B cell (primary cell): ENCODE results near the gene ACAD10. TPM values are rescaled to one million over a fixed set of nuclear protein-coding genes. Genes with fewer than 3 reads are reported as not detected.

Experiments used
- ATAC-seq: fragments of 200-7000 bp; cut with Tn5 transposase; one replicate; pipeline ENCODE4 v1.10.0; 2021; ENCODE audit warnings: low read depth, mild to moderate bottlenecking, moderate number of reproducible peaks, moderate library complexity
- CTCF ChIA-PET: fragments of 350-600 bp; sonication (Branson Sonifier 250); formaldehyde crosslinking; loops from one replicate; lab custom pipeline; 2021; ENCODE audit warnings: antibody characterized with exemption, inconsistent platforms; lab: Charles Lee
- POLR2A ChIA-PET: fragments of 350-600 bp; sonication (Branson Sonifier 250); formaldehyde crosslinking; loops from one replicate; lab custom pipeline; 2021; ENCODE audit warnings: antibody characterized with exemption; lab: Charles Lee
- DNase-seq: peaks from one replicate; pipeline ENCODE4 v3.0.0; 2013
- H2AFZ ChIP-seq: 2 replicates; pipeline ENCODE4 v1.6.1; 2012; ENCODE audit warnings: mild to moderate bottlenecking, low read depth, low read length; ENCODE audit not compliant: insufficient read depth, poor library complexity, severe bottlenecking
- H3K27ac ChIP-seq, 2 donors: 1 replicate in 1 of 2; 2 replicates in 1 of 2; pipeline ENCODE4 v1.5.1; 2012 to 2013; ENCODE audit warnings: low read length in 2 of 2, mild to moderate bottlenecking in 2 of 2, moderate library complexity in 1 of 2
- H3K27me3 ChIP-seq, 4 experiments: fragments of 200-600 bp in 1 of 4; sonication (generic) in 1 of 4; replicated peaks in 1 of 4; 1 replicate in 2 of 4; 2 replicates in 2 of 4; pipeline versions ENCODE4 v1.6.1 to v1.7.0; 2013 to 2016; ENCODE audit warnings: low read length in 3 of 4, mild to moderate bottlenecking in 2 of 4, mixed read lengths in 1 of 4, moderate library complexity in 1 of 4; ENCODE audit not compliant: insufficient read depth in 4 of 4, control insufficient read depth in 3 of 4; ENCODE audit errors: control extremely low read depth in 1 of 4
- H3K36me3 ChIP-seq, 2 experiments: replicated peaks in 1 of 2; 1 replicate in 1 of 2; 2 replicates in 1 of 2; pipeline versions ENCODE4 v1.6.1 to v1.7.1; 2013; ENCODE audit warnings: low read length in 1 of 2; ENCODE audit not compliant: insufficient read depth in 2 of 2, control insufficient read depth in 1 of 2; ENCODE audit errors: control extremely low read depth in 1 of 2, extremely low read depth in 1 of 2
- H3K4me1 ChIP-seq, 2 donors: fragments of 200-600 bp in 1 of 2; sonication (generic) in 1 of 2; 1 replicate in 1 of 2; 2 replicates in 1 of 2; pipeline versions ENCODE4 v1.5.1 to v1.6.1; 2013 to 2017; ENCODE audit warnings: low read length in 2 of 2; ENCODE audit not compliant: control insufficient read depth in 2 of 2, insufficient read depth in 2 of 2
- H3K4me2 ChIP-seq: replicated peaks from 2 replicates; pipeline ENCODE3; 2012; ENCODE audit warnings: mild to moderate bottlenecking, low read depth, low read length; ENCODE audit not compliant: poor library complexity, severe bottlenecking
- H3K4me3 ChIP-seq, 5 experiments: fragments of 200-600 bp in 1 of 5; sonication (generic) in 1 of 5; 1 replicate in 3 of 5; 2 replicates in 2 of 5; pipeline versions ENCODE4 v1.5.1 to v1.7.0; 2011 to 2016; ENCODE audit warnings: low read length in 4 of 5, mild to moderate bottlenecking in 4 of 5, low read depth in 2 of 5, control low read depth in 1 of 5, moderate library complexity in 1 of 5; ENCODE audit not compliant: insufficient read depth in 1 of 5; ENCODE audit errors: control extremely low read depth in 1 of 5, extremely low read depth in 1 of 5
- H3K79me2 ChIP-seq: fragments of 200-600 bp; sonication (generic); one replicate; pipeline ENCODE4 v1.6.0; 2016; ENCODE audit warnings: low read length; ENCODE audit not compliant: control insufficient read depth, insufficient read depth
- H3K9ac ChIP-seq: fragments of 200-600 bp; sonication (generic); 2 replicates; pipeline ENCODE4 v1.6.1; 2017; ENCODE audit warnings: mild to moderate bottlenecking, low read length, moderate library complexity
- H3K9me3 ChIP-seq, 3 donors: one replicate each; pipeline versions ENCODE4 v1.6.1 to v1.7.1; 2013; ENCODE audit warnings: low read length in 2 of 3; ENCODE audit not compliant: control insufficient read depth in 2 of 3, insufficient read depth in 1 of 3; ENCODE audit errors: control extremely low read depth in 1 of 3
- H4K20me1 ChIP-seq: 2 replicates; pipeline ENCODE4 v1.6.0; 2012; ENCODE audit warnings: mild to moderate bottlenecking, low read length; ENCODE audit not compliant: insufficient read depth, control insufficient read depth, poor library complexity, severe bottlenecking
- H3K27ac Mint-ChIP-seq: one replicate; pipeline ENCODE4 v1.8.0; 2021; ENCODE audit warnings: mixed read lengths
- H3K27me3 Mint-ChIP-seq: one replicate; pipeline ENCODE4 v1.8.0; 2021; ENCODE audit warnings: mixed read lengths
- H3K4me1 Mint-ChIP-seq: one replicate; pipeline ENCODE4 v1.8.0; 2021; ENCODE audit warnings: mixed read lengths
- H3K4me3 Mint-ChIP-seq: one replicate; pipeline ENCODE4 v1.8.0; 2021; ENCODE audit warnings: mixed read lengths
- H3K9me3 Mint-ChIP-seq: one replicate; pipeline ENCODE4 v1.8.0; 2022; ENCODE audit warnings: mixed read lengths; ENCODE audit not compliant: insufficient read depth
- CTCF ChIP-seq: fragments of 200-600 bp; IDR thresholded peaks from one replicate; pipeline ENCODE4 v1.8.0; 2022; ENCODE audit warnings: antibody characterized with exemption, mild to moderate bottlenecking
- EZH2 ChIP-seq: IDR thresholded peaks from 2 replicates; pipeline ENCODE4 v1.6.1; 2012; ENCODE audit warnings: borderline replicate concordance, low read depth, mild to moderate bottlenecking, moderate library complexity, low read length; ENCODE audit not compliant: insufficient read depth, poor library complexity, severe bottlenecking
- WGBS: methylation state at CpG from one replicate; pipeline ENCODE4 v1.1.5; 2013; ENCODE audit warnings: missing lambda C conversion rate; ENCODE audit not compliant: insufficient coverage; 5-methylcytosine and 5-hydroxymethylcytosine counted together
- intact Hi-C: fragments of 100-400 bp; cut with micrococcal nuclease; formaldehyde crosslinking; loops from one replicate; pipeline ENCODE4 v1.10.0; 2022
- polyA plus RNA-seq: library from polyadenylated mRNA; depleted of rRNA; stranded (reverse); fragments of >200 nt; gene quantifications from 2 replicates; pipeline ENCODE4 v1.2.3, GENCODE V29; 2012
- total RNA-seq, 2 donors: library from RNA; stranded (reverse); fragments of 120-200 nt in 1 of 2; gene quantifications; 1 replicate in 1 of 2; 2 replicates in 1 of 2; pipeline versions ENCODE4 v1.2.3 to v1.2.4, GENCODE V29; 2013 to 2022

ACAD10 gene
- total and polyA plus RNA-seq, 2 donors (not counting 1 experiment from before 2014, with no cell fraction given), result 38.1 to 48.6 TPM

GRCh38 chr12:111656016-111656415 is 29.8 kb upstream of the ACAD10 start:
- no peaks in the 10 kb centered on the region for H3K9me3 ChIP-seq
- no peaks in the 10 kb centered on the region for H4K20me1 ChIP-seq
- 96% methylated on average over 4 of the region's 4 CpGs for WGBS
- peaks cover 27 to 80% of the 10 kb centered on the region in 2 experiments for H3K36me3 ChIP-seq
- H3K27me3 ChIP-seq, result no peaks in the 10 kb centered on the region
- no peak overlapping the region for H3K4me3 ChIP-seq
- no peaks in the 10 kb centered on the region for H3K4me1 ChIP-seq
- no peak for DNase-seq
- no peaks in the 10 kb centered on the region for H3K4me1 Mint-ChIP-seq
- intact Hi-C loops, result no loop called here
- TF ChIP-seq EZH2, result no peak
- TF ChIP-seq CTCF, result no peak
- H3K9me3 Mint-ChIP-seq, result no peaks in the 10 kb centered on the region
- no peak overlapping the region for H3K9ac ChIP-seq
- H3K27me3 Mint-ChIP-seq, result no peaks in the 10 kb centered on the region
- H3K27ac Mint-ChIP-seq, result no peak overlapping the region
- no peak overlapping the region for H3K4me3 Mint-ChIP-seq
- ATAC-seq, result no peak
- ChIA-PET CTCF (no interaction called here), POLR2A (no interaction called here)
- H2AFZ ChIP-seq, result no peak overlapping the region
- H3K4me2 ChIP-seq, result no peak overlapping the region
- H3K27ac ChIP-seq, result no peak overlapping the region
- H3K79me2 ChIP-seq, result peaks cover 4% of the 10 kb centered on the region

GRCh38 chr12:111664499-111664898 is 21.4 kb upstream of the ACAD10 start:
- 96% methylated on average over 4 of the region's 5 CpGs for WGBS
- CTCF ChIA-PET, result interaction anchor here (0.5 kb wide), 1 partner anchor 291 kb away, joined by 3 read pairs; no protein-coding TSS in a partner anchor
- TF ChIP-seq CTCF (no peak), EZH2 (no peak)
- POLR2A ChIA-PET, result no interaction called here
- Mint-ChIP-seq H3K4me3 (no peak overlapping the region), H3K9me3 (no peaks in the 10 kb centered on the region), H3K27ac (no peak overlapping the region), H3K27me3 (no peaks in the 10 kb centered on the region), H3K4me1 (no peaks in the 10 kb centered on the region)
- H3K27me3 ChIP-seq, result no peaks in the 10 kb centered on the region
- H3K4me3 ChIP-seq, result no peak overlapping the region
- H3K4me1 ChIP-seq, result no peaks in the 10 kb centered on the region
- no peak overlapping the region for H3K9ac ChIP-seq
- no peaks in the 10 kb centered on the region for H4K20me1 ChIP-seq
- peaks cover 8% of the 10 kb centered on the region for H3K79me2 ChIP-seq
- H3K4me2 ChIP-seq, result no peak overlapping the region
- no peak overlapping the region for H2AFZ ChIP-seq
- H3K36me3 ChIP-seq, result peaks cover 5 to 62% of the 10 kb centered on the region in 2 experiments
- intact Hi-C loops, result no loop called here
- H3K9me3 ChIP-seq, result no peaks in the 10 kb centered on the region
- DNase-seq (no peak), ATAC-seq (no peak)
- no peak overlapping the region for H3K27ac ChIP-seq
